Stomach (tissue), 19 donors: ENCODE data around the gene ZNF277. TPM values are rescaled to one million over a fixed set of nuclear protein-coding genes. Genes with fewer than 3 reads are reported as not detected.

Source experiments
- DNase-seq, 2 donors: peaks; one replicate each; pipeline versions ENCODE4 v3.0.0 to v3.0.0-alpha.2; 2013 to 2019
- H3K27ac ChIP-seq, 5 donors: fragments of 200-600 bp in 4 of 5; sonication (generic) in 4 of 5; one replicate each; pipeline ENCODE4 v1.5.1; 2013 to 2019; ENCODE audit warnings: mild to moderate bottlenecking in 1 of 5, moderate library complexity in 1 of 5
- H3K27me3 ChIP-seq, 3 donors: fragments of 200-600 bp; sonication (generic); one replicate each; pipeline ENCODE4 v1.5.1; 2017 to 2019; ENCODE audit warnings: mixed run types in 1 of 3
- H3K36me3 ChIP-seq, 4 donors: fragments of 200-600 bp; sonication (generic); 1 replicate in 3 of 4; 2 replicates in 1 of 4; pipeline ENCODE4 v1.5.1; 2016 to 2019
- H3K4me1 ChIP-seq, 4 donors: fragments of 200-600 bp; sonication (generic); one replicate each; pipeline ENCODE4 v1.5.1; 2016 to 2019
- H3K4me3 ChIP-seq, 4 donors: fragments of 200-600 bp; sonication (generic) in 3 of 4; one replicate each; pipeline ENCODE4 v1.5.1; 2016 to 2019; ENCODE audit warnings: mild to moderate bottlenecking in 1 of 4
- H3K9me3 ChIP-seq, 4 donors: fragments of 200-600 bp; sonication (generic); one replicate each; pipeline ENCODE4 v1.5.1; 2016 to 2019
- CTCF ChIP-seq, 7 experiments: fragments of 450-650 bp in 4 of 7; fragments of 200-600 bp in 3 of 7; sonication (generic) in 3 of 7; IDR thresholded peaks; one replicate each; pipeline ENCODE4 v1.5.1; 2016 to 2019; ENCODE audit warnings: antibody characterized with exemption in 7 of 7, control low read depth in 2 of 7, mild to moderate bottlenecking in 1 of 7
- EP300 ChIP-seq: sonication (generic); formaldehyde crosslinking; IDR thresholded peaks from one replicate; pipeline ENCODE4 v1.6.1; 2017; ENCODE audit warnings: antibody characterized with exemption
- POLR2A ChIP-seq, 4 donors: fragments of 450-650 bp; IDR thresholded peaks; one replicate each; pipeline ENCODE4 v1.6.1; 2016; ENCODE audit warnings: antibody characterized with exemption in 4 of 4, control low read depth in 2 of 4, mild to moderate bottlenecking in 1 of 4, moderate library complexity in 1 of 4
- POLR2AphosphoS5 ChIP-seq, 3 donors: sonication (generic); formaldehyde crosslinking; IDR thresholded peaks; one replicate each; pipeline ENCODE4 v1.6.1; 2016; ENCODE audit warnings: antibody characterized with exemption in 3 of 3
- WGBS, 5 donors: extraction: QIAGEN DNeasy Blood & Tissue Kit in 3 of 5; methylation state at CpG; one replicate each; pipeline versions ENCODE4 v1.1.5 to v1.1.7; 2013 to 2018; 5-methylcytosine and 5-hydroxymethylcytosine counted together
- intact Hi-C: fragments of 100-400 bp; cut with DNase I; formaldehyde crosslinking; loops from one replicate; pipeline ENCODE4 v1.15.1; 2023; ENCODE audit warnings: low total_unique reads
- long read RNA-seq, 10 donors: transcript quantifications; one replicate each; lab custom pipeline, GENCODE V29; 2026
- polyA plus RNA-seq, 3 donors: library from polyadenylated mRNA; stranded (reverse); fragments of 200-250 nt; gene quantifications; one replicate each; pipeline ENCODE4 v1.2.3, GENCODE V29; 2013
- total RNA-seq, 5 donors: library from RNA; depleted of rRNA; stranded (reverse); fragments of >200 nt; gene quantifications; one replicate each; pipeline versions ENCODE4 v1.1.0 to v1.2.3, GENCODE V29; 2014 to 2016
- donor health status: healthy with polysubstance abuse.
- donor health status: Bipolar disorder and iron deficiency.
- donor health status: healthy.

Gene ZNF277
- total RNA-seq (10 to 100 TPM in 4 of 5 donors, 1 to 10 TPM in 1; 9.9 to 75.0 (median 28.7) TPM), polyA plus RNA-seq (10 to 100 TPM; 16.0 to 39.0 (median 22.3) TPM)
- long read RNA-seq, donor 1, partial matches to known transcripts: 0 of 1 reads
- long read RNA-seq, donor 1, other reads (novel, unspliced or antisense): 0 of 1 reads
- long read RNA-seq, donor 2, partial matches to known transcripts: 0 of 4 reads
- long read RNA-seq, donor 2, other reads (novel, unspliced or antisense): 0 of 4 reads
- long read RNA-seq, donor 3, transcript ZNF277-201 (12 exons, 1,849 nt): major isoform, 6 of 6 reads
- long read RNA-seq, donor 3, partial matches to known transcripts: 0 of 6 reads
- long read RNA-seq, donor 3, other reads (novel, unspliced or antisense): 0 of 6 reads
- long read RNA-seq, donor 4, partial matches to known transcripts: 0 of 1 reads
- long read RNA-seq, donor 4, other reads (novel, unspliced or antisense): 0 of 1 reads
- long read RNA-seq, donor 5, transcript ZNF277-201 (12 exons, 1,849 nt): major isoform, 5 of 6 reads
- long read RNA-seq, donor 5, partial matches to known transcripts: 0 of 6 reads
- long read RNA-seq, donor 5, other reads (novel, unspliced or antisense): 0 of 6 reads
- long read RNA-seq, donor 6, transcript ZNF277-201 (12 exons, 1,849 nt): major isoform, 16 of 24 reads
- long read RNA-seq, donor 6, partial matches to known transcripts: 8 of 24 reads
- long read RNA-seq, donor 6, other reads (novel, unspliced or antisense): 0 of 24 reads
- long read RNA-seq, donor 7, partial matches to known transcripts: 0 of 6 reads
- long read RNA-seq, donor 7, other reads (novel, unspliced or antisense): 0 of 6 reads
- long read RNA-seq, donor 8, partial matches to known transcripts: 9 of 15 reads
- long read RNA-seq, donor 8, other reads (novel, unspliced or antisense): 0 of 15 reads
- long read RNA-seq, donor 9, partial matches to known transcripts: 0 of 4 reads
- long read RNA-seq, donor 9, other reads (novel, unspliced or antisense): 0 of 4 reads
- long read RNA-seq, donor 10, partial matches to known transcripts: 0 of 1 reads
- long read RNA-seq, donor 10, other reads (novel, unspliced or antisense): 0 of 1 reads

- WGBS, 5 donors: 0% methylated on average over 6 to 67 of the region's 67 CpGs
- intact Hi-C loops: no loop called here
- peak within 1 kb of the TSS; percentile 82 to 93 (median 90) for H3K27ac ChIP-seq
Observed at GRCh38 chr7:112206238-112206990, at the start of gene ZNF277, which contains the start of gene DOCK4. Gene ZNF277, plus strand, starts transcription at chr7:112206695. Its CDS starts 22 bp downstream, at chr7:112206717. Gene DOCK4, minus strand, starts transcription at chr7:112206399. Its CDS starts 261 bp downstream, at chr7:112206138.

GRCh38 chr7:112157072-112157471 is 49.4 kb upstream of the ZNF277 start:
- WGBS, 5 donors: 48 to 69% (median 65%) methylated on average over 4 of the region's 4 CpGs
- Histone ChIP-seq H3K4me3 (no peak overlapping the region), H3K27me3 (no peaks in the 10 kb centered on the region), H3K4me1 (peaks cover 7 to 22% (median 18%) of the 10 kb centered on the region in 4 donors), H3K27ac (no peak overlapping the region), H3K36me3 (no peaks in the 10 kb centered on the region), H3K9me3 (no peaks in the 10 kb centered on the region)
- DNase-seq: no peak
- TF ChIP-seq POLR2AphosphoS5 (IDR thresholded peaks at IDR 0.05): no peak
- TF ChIP-seq CTCF (IDR thresholded peaks at IDR 0.05): no peak
- TF ChIP-seq EP300: no peak
- TF ChIP-seq POLR2A (IDR thresholded peaks at IDR 0.05): no peak
- intact Hi-C loops: no loop called here

More at GRCh38 chr7:112206238-112206990, at the start of gene ZNF277, which contains the start of gene DOCK4:
- peaks cover 0 to 4% (median 0%) of the 10 kb centered on the region in 3 donors for H3K27me3 ChIP-seq
- H3K36me3 ChIP-seq: no peaks in the 10 kb centered on the region
- H3K9me3 ChIP-seq: no peaks in the 10 kb centered on the region
- H3K4me1 ChIP-seq: peaks cover 12 to 51% (median 30%) of the 10 kb centered on the region in 4 donors
- DNase-seq: peak; percentile 99
- TF ChIP-seq POLR2AphosphoS5 (IDR thresholded peaks at IDR 0.05) (peak; percentile 71 to 90 (median 88)), EP300 (no peak), POLR2A (IDR thresholded peaks at IDR 0.05) (peak in 1 of 4 donors; percentile 78)
- peak within 1 kb of the TSS; percentile 81 to 90 (median 86) for H3K4me3 ChIP-seq

- no peak for DNase-seq
- 78 to 91% (median 86%) methylated on average over 8 of the region's 8 CpGs for WGBS, 5 donors
- no peak for TF ChIP-seq POLR2AphosphoS5 (IDR thresholded peaks at IDR 0.05)
- no peak for TF ChIP-seq POLR2A (IDR thresholded peaks at IDR 0.05)
- no peak for TF ChIP-seq EP300
- TF ChIP-seq CTCF (IDR thresholded peaks at IDR 0.05): no peak
- H3K27me3 ChIP-seq: no peaks in the 10 kb centered on the region
- intact Hi-C loops: no loop called here
- H3K4me3 ChIP-seq: no peak overlapping the region
- no peak overlapping the region for H3K27ac ChIP-seq
- peaks cover 7 to 28% (median 22%) of the 10 kb centered on the region in 4 donors for H3K4me1 ChIP-seq
- H3K9me3 ChIP-seq: no peaks in the 10 kb centered on the region
- no peaks in the 10 kb centered on the region for H3K36me3 ChIP-seq
Observed at GRCh38 chr7:112159351-112159750, 47.1 kb upstream of the ZNF277 start.

- Histone ChIP-seq H3K27ac (peak overlapping the region in 3 of 5 donors; percentile 4 to 14 (median 10)), H3K27me3 (no peaks in the 10 kb centered on the region), H3K4me1 (peaks cover 7 to 28% (median 22%) of the 10 kb centered on the region in 4 donors), H3K36me3 (no peaks in the 10 kb centered on the region), H3K4me3 (no peak overlapping the region), H3K9me3 (no peaks in the 10 kb centered on the region)
- WGBS, 5 donors: 22 to 44% (median 39%) methylated on average over 2 of the region's 2 CpGs
- DNase-seq: no peak
- TF ChIP-seq EP300 (no peak), CTCF (IDR thresholded peaks at IDR 0.05) (no peak), POLR2A (IDR thresholded peaks at IDR 0.05) (no peak), POLR2AphosphoS5 (IDR thresholded peaks at IDR 0.05) (no peak)
- intact Hi-C loops: no loop called here
Observed at GRCh38 chr7:112160130-112160770, 46.2 kb upstream of the ZNF277 start.
